ENCODE measurements around the gene MEAF6.
"Not testable (repeated sequence)": the region's sequence is repeated elsewhere in the genome, so short reads cannot be mapped to it uniquely, and the experiment has no call there.

Gene MEAF6

DNA sequence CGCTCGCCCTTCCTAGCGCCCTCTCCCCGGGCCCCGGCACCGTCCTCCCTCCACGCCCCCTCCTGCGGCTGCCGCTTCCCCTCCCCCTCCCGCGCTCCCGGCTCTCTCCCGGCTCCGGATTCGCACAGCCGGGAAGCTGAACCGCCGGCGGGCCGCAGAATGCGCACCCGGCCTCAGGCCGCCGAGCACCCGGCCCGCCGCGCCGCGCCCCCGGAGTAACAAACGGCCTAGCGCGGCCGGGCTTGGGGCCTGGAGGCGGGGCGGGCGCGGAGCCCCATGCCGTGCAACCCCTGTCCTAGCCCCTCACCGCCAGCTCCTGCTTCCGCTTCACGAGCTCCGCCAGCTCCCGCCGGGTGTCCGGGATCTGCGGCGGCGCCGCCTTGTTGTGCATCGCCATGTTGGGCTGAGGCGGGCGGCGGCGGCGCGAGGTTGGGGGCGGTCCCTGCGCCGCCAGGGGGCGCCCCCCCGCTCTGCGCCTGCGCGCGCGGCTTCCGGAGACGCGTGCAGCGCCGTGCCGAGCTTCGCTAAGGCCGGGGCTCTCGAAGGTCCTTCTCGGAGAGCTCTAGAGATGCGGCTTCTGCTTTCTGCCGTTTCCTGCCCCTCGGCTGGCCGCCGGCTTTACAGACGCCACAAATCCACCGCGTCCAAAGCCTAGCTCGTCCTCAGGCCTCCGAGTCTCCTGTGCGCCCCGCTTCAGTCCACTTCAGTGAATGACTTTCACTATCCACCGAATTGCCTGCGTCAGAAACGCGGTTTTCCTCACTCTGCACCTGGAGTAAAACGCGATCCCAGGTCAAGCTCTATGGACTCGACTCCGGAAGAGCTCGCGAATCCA is at the start of gene MEAF6:
Gene MEAF6, minus strand, starts transcription at position 417 of the 835 bp plus-strand sequence. Its CDS starts 20 bp downstream, at position 397.
- peak; percentile 89 for TF ChIP-seq CTCF (conservative IDR thresholded peaks at IDR 0.05)
- peak within 1 kb of the TSS; percentile 92 for H3K27ac ChIP-seq

DNA sequence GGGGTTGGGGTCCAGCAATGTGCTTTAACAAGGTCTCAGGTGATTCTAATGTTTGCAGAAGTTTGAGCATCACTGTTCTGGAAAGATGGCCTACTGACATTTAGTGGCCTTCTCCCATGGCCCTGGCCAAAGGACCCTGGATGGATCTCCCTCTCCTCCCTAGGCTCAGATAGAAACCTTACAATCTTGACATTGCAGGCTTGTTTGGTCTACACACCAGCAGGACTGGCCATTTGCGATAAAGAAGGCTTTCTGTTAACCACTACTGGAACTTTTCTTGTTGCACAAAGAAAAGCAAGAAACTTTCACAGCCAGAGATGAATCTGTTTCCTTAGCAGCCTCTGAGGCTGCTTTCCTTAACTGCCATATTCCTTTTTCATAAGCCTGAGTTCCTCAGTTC is 48.4 kb upstream of the MEAF6 start:
- H3K27ac ChIP-seq: peak overlapping the region; percentile 55
- no peak for TF ChIP-seq CTCF (conservative IDR thresholded peaks at IDR 0.05)

DNA sequence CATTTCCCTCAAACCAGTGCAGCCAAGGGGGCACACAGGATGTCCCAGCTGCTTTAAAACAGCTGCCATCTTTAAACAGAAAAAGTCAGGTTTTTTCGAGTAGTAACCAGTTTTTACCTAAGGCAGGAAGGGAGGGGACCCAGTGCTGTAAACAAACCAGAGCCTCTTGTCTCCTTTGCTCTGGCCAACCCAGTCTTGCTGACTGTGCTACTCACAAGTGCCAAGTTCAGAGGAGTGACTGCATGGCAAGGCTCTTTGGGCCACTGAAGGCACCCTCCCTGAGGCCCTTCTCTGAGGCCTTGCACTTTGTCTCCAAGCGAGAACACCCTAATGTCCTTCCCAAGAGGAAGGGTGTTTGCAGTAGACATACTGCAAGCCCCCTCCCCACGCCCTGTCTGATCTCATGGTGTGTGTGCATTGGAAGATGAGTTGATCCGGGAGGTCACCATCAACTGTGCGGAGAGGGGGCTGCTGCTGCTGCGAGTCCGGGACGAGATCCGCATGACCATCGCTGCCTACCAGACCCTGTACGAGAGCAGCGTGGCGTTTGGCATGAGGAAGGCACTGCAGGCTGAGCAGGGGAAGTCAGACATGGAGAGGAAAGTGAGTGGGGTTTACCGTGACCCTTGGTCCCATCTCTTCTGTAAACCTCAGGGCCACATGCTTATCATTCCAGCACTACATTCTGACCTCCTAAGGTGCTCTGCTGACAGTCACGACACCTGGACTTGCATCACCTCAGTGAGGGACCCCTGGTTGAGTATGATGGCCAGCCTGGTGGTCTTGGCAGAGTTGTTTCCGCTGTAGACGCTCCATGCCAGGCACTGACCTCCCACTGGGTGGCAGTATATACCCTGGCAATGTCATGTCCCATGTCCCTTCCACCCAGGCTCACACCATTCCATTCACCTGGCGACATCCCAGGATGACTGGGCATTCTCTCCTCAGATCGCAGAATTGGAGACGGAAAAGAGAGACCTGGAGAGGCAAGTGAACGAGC is 46.9 kb upstream of the MEAF6 start:
- peak; percentile 64 for TF ChIP-seq CTCF (conservative IDR thresholded peaks at IDR 0.05)
- no peak overlapping the region for H3K27ac ChIP-seq

- H3K27ac ChIP-seq: no peak overlapping the region
- TF ChIP-seq CTCF (conservative IDR thresholded peaks at IDR 0.05): no peak
These were observed 46.0 kb upstream of the MEAF6 start for GRCh38 chr1:37560401-37561132.

GRCh38 chr1:37559957-37560379 is 45.4 kb upstream of the MEAF6 start:
- H3K27ac ChIP-seq: not testable (repeated sequence)

- TF ChIP-seq CTCF (conservative IDR thresholded peaks at IDR 0.05): no peak
- H3K27ac ChIP-seq: no peak overlapping the region
These were observed 44.5 kb upstream of the MEAF6 start for GRCh38 chr1:37559080-37559479.

GRCh38 chr1:37558411-37558810 is 43.8 kb upstream of the MEAF6 start:
- TF ChIP-seq CTCF (conservative IDR thresholded peaks at IDR 0.05): no peak

More at GRCh38 chr1:37558411-37558810, 43.8 kb upstream of the MEAF6 start:
- no peak overlapping the region for H3K27ac ChIP-seq
